Liver (tissue), 9 donors: ENCODE data around the gene ROR1. TPM values are rescaled to one million over a fixed set of nuclear protein-coding genes. Genes with fewer than 3 reads are reported as not detected.
A peak's percentile ranks its signal among the peaks of the same experiment; 100 is the strongest.

Experiments
- DNase-seq: peaks from one replicate; pipeline ENCODE4 v3.0.0-alpha.2; 2017; ENCODE audit warnings: low spot score
- H3K27ac ChIP-seq, 2 donors: one replicate each; pipeline ENCODE4 v1.7.0; 2013; ENCODE audit warnings: inconsistent platforms in 2 of 2, low read length in 2 of 2, control low read depth in 1 of 2, low read depth in 1 of 2, mild to moderate bottlenecking in 1 of 2
- H3K27me3 ChIP-seq, 4 donors: one replicate each; pipeline versions ENCODE4 v1.6.1 to v1.7.0; 2013; ENCODE audit warnings: low read length in 3 of 4, inconsistent platforms in 1 of 4, mild to moderate bottlenecking in 1 of 4, moderate library complexity in 1 of 4; ENCODE audit not compliant: control insufficient read depth in 4 of 4, insufficient read depth in 4 of 4
- H3K36me3 ChIP-seq, 4 donors: one replicate each; pipeline versions ENCODE4 v1.6.1 to v1.7.0; 2013; ENCODE audit warnings: low read length in 3 of 4, mild to moderate bottlenecking in 3 of 4, low read depth in 1 of 4, moderate library complexity in 1 of 4; ENCODE audit not compliant: control insufficient read depth in 4 of 4, insufficient read depth in 3 of 4
- H3K4me1 ChIP-seq, 4 donors: one replicate each; pipeline versions ENCODE4 v1.6.1 to v1.7.0; 2013; ENCODE audit warnings: low read length in 3 of 4, mild to moderate bottlenecking in 3 of 4, moderate library complexity in 1 of 4; ENCODE audit not compliant: control insufficient read depth in 4 of 4, insufficient read depth in 4 of 4
- H3K4me3 ChIP-seq, 3 donors: one replicate each; pipeline versions ENCODE4 v1.6.1 to v1.7.0; 2013; ENCODE audit warnings: low read length in 3 of 3, control low read depth in 1 of 3, low read depth in 1 of 3, mild to moderate bottlenecking in 1 of 3
- H3K9ac ChIP-seq, 2 donors: one replicate each; pipeline ENCODE4 v1.7.0; 2013; ENCODE audit warnings: low read length in 2 of 2, mild to moderate bottlenecking in 2 of 2, moderate library complexity in 2 of 2, control low read depth in 1 of 2, low read depth in 1 of 2
- H3K9me3 ChIP-seq, 4 donors: one replicate each; pipeline versions ENCODE4 v1.6.1 to v1.7.0; 2013; ENCODE audit warnings: low read length in 3 of 4; ENCODE audit not compliant: control insufficient read depth in 4 of 4
- ATF3 ChIP-seq: IDR thresholded peaks from 2 replicates; pipeline ENCODE4 v1.6.1; 2016; ENCODE audit warnings: antibody characterized with exemption
- CTCF ChIP-seq: fragments of 150-350 bp; IDR thresholded peaks from 2 replicates; pipeline ENCODE4 v1.5.1; 2017; ENCODE audit warnings: improper control_type of control experiment, low read depth, low read length; ENCODE audit not compliant: missing input control
- EGR1 ChIP-seq, 2 donors: IDR thresholded peaks; 2 replicates each; pipeline ENCODE4 v1.6.1; 2016 to 2018; ENCODE audit warnings: antibody characterized with exemption in 2 of 2, low read depth in 2 of 2
- FOXA1 ChIP-seq: IDR thresholded peaks from 2 replicates; pipeline ENCODE4 v1.6.1; 2016; ENCODE audit warnings: antibody characterized with exemption
- FOXA2 ChIP-seq: IDR thresholded peaks from 2 replicates; pipeline ENCODE4 v1.6.1; 2016; ENCODE audit warnings: antibody characterized with exemption
- GABPA ChIP-seq, 2 donors: IDR thresholded peaks in 1 of 2; conservative IDR thresholded peaks in 1 of 2; 2 replicates each; pipeline ENCODE4 v1.6.1; 2016; ENCODE audit warnings: antibody characterized with exemption in 2 of 2, mild to moderate bottlenecking in 1 of 2, moderate library complexity in 1 of 2
- HNF4A ChIP-seq, 2 donors: conservative IDR thresholded peaks; 2 replicates each; pipeline ENCODE4 v1.6.1; 2016; ENCODE audit warnings: antibody characterized with exemption in 2 of 2, mild to moderate bottlenecking in 2 of 2
- HNF4G ChIP-seq: IDR thresholded peaks from 2 replicates; pipeline ENCODE4 v1.6.1; 2016; ENCODE audit warnings: antibody characterized with exemption
- JUND ChIP-seq, 2 donors: IDR thresholded peaks; 2 replicates each; pipeline ENCODE4 v1.6.1; 2016; ENCODE audit warnings: antibody characterized with exemption in 2 of 2
- MAX ChIP-seq: IDR thresholded peaks from 2 replicates; pipeline ENCODE4 v1.6.1; 2016; ENCODE audit warnings: antibody characterized with exemption
- RAD21 ChIP-seq, 2 donors: IDR thresholded peaks; 2 replicates each; pipeline ENCODE4 v1.6.1; 2016; ENCODE audit warnings: antibody characterized with exemption in 2 of 2, mild to moderate bottlenecking in 2 of 2
- REST ChIP-seq: IDR thresholded peaks from 2 replicates; pipeline ENCODE4 v1.6.1; 2016; ENCODE audit warnings: antibody characterized with exemption, mild to moderate bottlenecking
- RXRA ChIP-seq, 2 donors: IDR thresholded peaks; 2 replicates each; pipeline ENCODE4 v1.6.1; 2017 to 2018; ENCODE audit warnings: antibody characterized with exemption in 2 of 2, mild to moderate bottlenecking in 1 of 2
- SP1 ChIP-seq: IDR thresholded peaks from 2 replicates; pipeline ENCODE4 v1.6.1; 2018; ENCODE audit warnings: antibody characterized with exemption, mild to moderate bottlenecking
- TAF1 ChIP-seq: conservative IDR thresholded peaks from 2 replicates; pipeline ENCODE4 v1.6.1; 2016; ENCODE audit warnings: antibody characterized with exemption, mild to moderate bottlenecking
- YY1 ChIP-seq: IDR thresholded peaks from 2 replicates; pipeline ENCODE4 v1.6.1; 2016; ENCODE audit warnings: antibody characterized with exemption, mild to moderate bottlenecking
- ZBTB33 ChIP-seq: IDR thresholded peaks from 2 replicates; pipeline ENCODE4 v1.6.1; 2016; ENCODE audit warnings: antibody characterized with exemption
- WGBS: extraction: QIAGEN DNeasy Blood & Tissue Kit; methylation state at CpG from one replicate; pipeline ENCODE4 v1.1.7; 2013; 5-methylcytosine and 5-hydroxymethylcytosine counted together
- polyA plus RNA-seq, 2 donors: library from polyadenylated mRNA; stranded (reverse) in 1 of 2; unstranded in 1 of 2; fragments of 200-250 nt in 1 of 2; fragments of >200 nt in 1 of 2; fragmentation: Nextera tagmentation in 1 of 2; extraction: Ambion mirVana in 1 of 2; gene quantifications; one replicate each; pipeline versions ENCODE4 v1.2.1 to v1.2.3, GENCODE V29; 2013 to 2015
- total RNA-seq, 2 donors: library from RNA; depleted of rRNA; stranded (reverse); fragments of >200 nt; gene quantifications; one replicate each; pipeline ENCODE4 v1.2.3, GENCODE V29; 2014
- donor health status: healthy.
- donor health status: healthy.
- donor health status: healthy.
- donor health status: healthy.
- donor health status: healthy.

ROR1 gene
- under 1 TPM; 0.50 to 0.98 TPM for total RNA-seq
- polyA plus RNA-seq = under 1 TPM; 0.15 to 0.24 TPM

GRCh38 chr1:63773815-63774616 lies at the start of gene ROR1:
ROR1 (plus strand) TSS chr1:63774017.
- Histone ChIP-seq H3K36me3 (no peaks in the 10 kb centered on the region), H3K4me1 (peaks cover 0 to 22% (median 15%) of the 10 kb centered on the region in 4 donors), H3K9me3 (no peaks in the 10 kb centered on the region), H3K4me3 (peak within 1 kb of the TSS; percentile 41 to 74 (median 60)), H3K9ac (peak within 1 kb of the TSS; percentile 13 to 14), H3K27ac (peak within 1 kb of the TSS in 1 of 2 donors; percentile 18), H3K27me3 (peaks cover 0 to 5% (median 0%) of the 10 kb centered on the region in 4 donors)
- no peak for TF ChIP-seq HNF4G
- TF ChIP-seq RAD21 (IDR thresholded peaks at IDR 0.05) = peak; percentile 72 to 73
- no peak for TF ChIP-seq MAX
- TF ChIP-seq CTCF = peak; percentile 46
- no peak for TF ChIP-seq TAF1
- WGBS = under 1% methylated on average over 99 of the region's 99 CpGs
- DNase-seq = peak; percentile 69

GRCh38 chr1:63724375-63724899 lies 49.4 kb upstream of the ROR1 start:
- H3K4me1 ChIP-seq = no peaks in the 10 kb centered on the region
- no peaks in the 10 kb centered on the region for H3K36me3 ChIP-seq
- DNase-seq = no peak
- no peaks in the 10 kb centered on the region for H3K27me3 ChIP-seq
- H3K9ac ChIP-seq = no peak overlapping the region
- TF ChIP-seq ZBTB33 = no peak
- TF ChIP-seq GABPA (IDR thresholded peaks at IDR 0.05 in 1 of 2, conservative IDR thresholded peaks at IDR 0.05 in 1 of 2) = no peak
- TF ChIP-seq HNF4G = no peak
- no peak for TF ChIP-seq CTCF
- TF ChIP-seq JUND (IDR thresholded peaks at IDR 0.05) = no peak
- no peak for TF ChIP-seq MAX
- no peak for TF ChIP-seq FOXA1
- TF ChIP-seq FOXA2 = no peak
- TF ChIP-seq TAF1 = no peak
- no peak for TF ChIP-seq YY1
- no peak for TF ChIP-seq EGR1 (IDR thresholded peaks at IDR 0.05; ENCODE audit: low read depth in 2 of 2)
- no peak for TF ChIP-seq RAD21 (IDR thresholded peaks at IDR 0.05)
- TF ChIP-seq REST = no peak
- no peak for TF ChIP-seq SP1
- no peak for TF ChIP-seq ATF3
- no peak for TF ChIP-seq RXRA (IDR thresholded peaks at IDR 0.05)
- no peak for TF ChIP-seq HNF4A (conservative IDR thresholded peaks at IDR 0.05)
- WGBS = 98% methylated on average over 3 of the region's 3 CpGs
- no peak overlapping the region for H3K27ac ChIP-seq
- H3K4me3 ChIP-seq = no peak overlapping the region
- H3K9me3 ChIP-seq = no peaks in the 10 kb centered on the region
